Measurements from ENCODE around the gene PRRC1.

GRCh38 chr5:127517480-127518318, at the start of gene PRRC1:
- no peak for TF ChIP-seq MLX (CRISPR knock-in tag; IDR thresholded peaks at IDR 0.05)
- TF ChIP-seq ATF3 (CRISPR knock-in tag; conservative IDR thresholded peaks at IDR 0.05), result no peak
- TF ChIP-seq SP1 (CRISPR knock-in tag; conservative IDR thresholded peaks at IDR 0.05), result peak; percentile 82
- no peak for TF ChIP-seq CTCF (IDR thresholded peaks at IDR 0.05)
- TF ChIP-seq E2F5 (CRISPR knock-in tag; IDR thresholded peaks at IDR 0.05), result peak; percentile 69; the same call in 1 of the 2 replicates
- no peak for TF ChIP-seq NR3C1 (CRISPR knock-in tag; conservative IDR thresholded peaks at IDR 0.05; ENCODE audit: low read depth)
- TF ChIP-seq ZNF512 (CRISPR knock-in tag; IDR thresholded peaks at IDR 0.05; ENCODE audit: borderline replicate concordance), result no peak
- no peak for TF ChIP-seq PRDM15 (CRISPR knock-in tag; IDR thresholded peaks at IDR 0.05)
